Neuron (in vitro differentiated cells): Measurements from ENCODE around the gene TAGLN2.

ENCODE experiments used
- H2AFZ ChIP-seq: one replicate; pipeline ENCODE4 v1.6.1; 2013; ENCODE audit warnings: low read depth, mild to moderate bottlenecking, inconsistent platforms, low read length, moderate library complexity
- H3K27me3 ChIP-seq: one replicate; pipeline ENCODE4 v1.6.1; 2013; ENCODE audit warnings: low read length; ENCODE audit not compliant: insufficient read depth
- H3K36me3 ChIP-seq: one replicate; pipeline ENCODE4 v1.6.1; 2013; ENCODE audit warnings: low read length; ENCODE audit not compliant: insufficient read depth
- H3K4me1 ChIP-seq: one replicate; pipeline ENCODE4 v1.6.1; 2013; ENCODE audit warnings: low read length; ENCODE audit not compliant: insufficient read depth
- H3K4me3 ChIP-seq: 2 replicates; pipeline ENCODE4 v1.5.1; 2013; ENCODE audit warnings: mild to moderate bottlenecking, low read length, moderate library complexity
- H3K9me3 ChIP-seq: one replicate; pipeline ENCODE4 v1.6.1; 2013; ENCODE audit warnings: low read length

The TAGLN2 gene

DNA sequence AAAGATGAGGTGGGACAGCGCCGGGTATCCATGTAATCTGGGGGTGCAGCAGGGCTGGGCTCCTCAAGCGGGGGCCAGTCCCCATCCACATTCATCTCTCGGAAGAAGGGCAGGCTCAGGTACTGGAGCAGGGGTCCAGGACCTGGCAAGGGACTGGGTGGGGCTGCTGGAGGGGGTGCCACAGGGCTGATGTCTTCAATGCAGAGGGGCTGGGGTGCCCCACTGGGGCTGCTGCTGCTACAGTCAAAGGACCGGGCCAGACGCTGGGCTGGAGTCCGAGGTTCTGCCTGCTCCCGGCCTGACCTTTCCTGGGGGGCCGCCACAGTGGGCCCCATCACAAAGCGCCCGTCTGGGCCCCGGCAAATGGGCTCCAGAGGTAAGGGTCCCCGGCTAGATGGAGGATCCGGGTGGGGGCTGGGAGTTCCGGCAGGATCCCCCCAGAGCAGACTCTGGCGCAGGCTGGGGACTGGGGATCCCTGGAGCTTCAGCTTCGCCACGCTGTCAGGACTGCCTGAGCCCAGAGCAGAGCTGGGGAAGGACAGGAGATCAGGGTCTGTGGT lies 3.3 kb upstream of the TAGLN2 start:
- H3K4me3 ChIP-seq = no peak overlapping the region
- H2AFZ ChIP-seq = no peak overlapping the region
- no peaks in the 10 kb centered on the region for H3K27me3 ChIP-seq
- peaks cover 12% of the 10 kb centered on the region for H3K4me1 ChIP-seq
- no peaks in the 10 kb centered on the region for H3K9me3 ChIP-seq
- peaks cover 25% of the 10 kb centered on the region for H3K36me3 ChIP-seq

DNA sequence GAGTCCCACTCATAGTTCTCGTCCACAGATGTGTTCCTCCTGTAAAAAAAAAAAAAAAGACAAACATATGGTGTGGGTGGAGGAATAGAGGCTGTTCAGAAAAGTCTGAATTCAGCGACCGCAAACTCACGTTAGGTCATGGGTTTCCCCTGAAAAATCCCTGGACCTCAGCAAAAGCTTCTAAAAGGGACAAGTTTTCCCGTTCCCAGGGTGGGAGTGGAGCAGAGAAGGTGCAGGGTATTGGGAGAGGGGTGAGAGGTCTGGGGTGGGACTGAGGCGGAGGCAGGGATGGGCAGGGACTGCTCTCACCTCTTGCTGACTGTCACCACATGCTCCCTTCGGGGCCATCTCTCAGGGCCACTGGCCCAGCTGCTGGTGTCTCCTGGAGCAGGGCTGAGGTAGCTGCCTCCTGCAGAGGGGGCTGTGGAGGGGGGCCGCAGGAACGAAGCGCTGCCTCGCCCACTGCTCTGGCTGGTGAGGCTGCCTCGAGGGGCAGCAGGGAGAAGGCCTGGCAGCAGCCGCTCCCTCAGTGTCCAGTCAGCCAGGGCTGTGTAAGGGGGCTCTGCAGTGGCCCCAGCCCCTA lies 2.6 kb upstream of the TAGLN2 start:
- H3K4me1 ChIP-seq = peaks cover 17% of the 10 kb centered on the region
- H3K27me3 ChIP-seq = no peaks in the 10 kb centered on the region
- H3K36me3 ChIP-seq = peaks cover 23% of the 10 kb centered on the region
- no peak overlapping the region for H2AFZ ChIP-seq
- no peaks in the 10 kb centered on the region for H3K9me3 ChIP-seq
- no peak overlapping the region for H3K4me3 ChIP-seq

DNA sequence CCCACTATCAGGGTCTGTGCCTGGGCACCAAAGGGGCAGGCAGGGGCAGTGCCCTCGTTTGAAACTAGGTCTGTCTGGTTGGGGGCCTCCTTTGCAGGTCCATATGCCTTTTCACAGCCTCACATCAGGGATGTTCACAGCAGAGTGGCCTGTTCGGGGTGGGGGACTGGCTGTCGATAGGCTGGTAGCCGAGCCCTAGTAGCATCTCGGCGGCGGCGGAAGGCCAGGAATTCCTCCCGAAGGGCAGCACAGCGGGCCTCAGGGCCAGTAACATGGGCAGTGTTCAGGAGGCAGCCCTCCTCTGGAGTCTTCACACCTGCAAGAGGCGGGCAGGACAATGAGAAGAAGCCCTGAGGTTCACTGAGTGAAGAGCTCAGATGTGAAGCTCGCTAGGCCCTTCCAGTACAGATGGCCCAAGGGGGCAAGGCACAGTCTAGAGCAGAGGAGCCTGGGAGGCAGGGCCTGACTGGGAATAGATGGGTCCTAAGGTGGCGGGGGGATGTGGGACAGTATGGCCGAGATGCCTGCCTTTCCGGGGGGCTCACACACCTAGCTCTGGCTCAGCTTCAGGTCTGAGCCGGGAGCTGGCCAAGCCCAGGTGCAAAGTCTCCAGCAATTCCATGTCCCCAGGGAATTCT lies 2.0 kb upstream of the TAGLN2 start:
- peaks cover 22% of the 10 kb centered on the region for H3K36me3 ChIP-seq
- no peaks in the 10 kb centered on the region for H3K27me3 ChIP-seq
- peaks cover 19% of the 10 kb centered on the region for H3K4me1 ChIP-seq
- H3K4me3 ChIP-seq = no peak overlapping the region
- H2AFZ ChIP-seq = no peak overlapping the region
- no peaks in the 10 kb centered on the region for H3K9me3 ChIP-seq

DNA sequence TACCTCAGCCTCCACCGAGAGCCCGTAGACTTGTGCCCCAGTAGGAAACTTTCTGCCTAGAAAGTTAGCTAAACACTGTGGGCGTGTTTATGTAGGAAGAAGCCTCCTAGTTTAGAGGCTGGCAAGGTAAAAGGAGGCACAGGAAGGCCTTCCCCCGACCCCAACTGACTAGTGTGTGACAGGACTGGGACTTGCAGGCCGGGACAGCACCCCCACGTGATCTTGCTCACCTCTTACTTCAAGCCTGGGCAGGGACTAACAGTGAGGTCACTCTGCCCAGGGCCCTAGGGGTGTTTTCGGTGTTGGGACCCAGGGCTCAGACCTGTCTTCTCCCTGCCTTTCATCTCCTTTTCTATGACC lies 392 bp upstream of the TAGLN2 start:
- Histone ChIP-seq H3K4me1 (peaks cover 19% of the 10 kb centered on the region), H3K9me3 (no peaks in the 10 kb centered on the region), H3K36me3 (peaks cover 16% of the 10 kb centered on the region), H3K4me3 (peak overlapping the region; percentile 49), H2AFZ (peak overlapping the region; percentile 69), H3K27me3 (no peaks in the 10 kb centered on the region)

DNA sequence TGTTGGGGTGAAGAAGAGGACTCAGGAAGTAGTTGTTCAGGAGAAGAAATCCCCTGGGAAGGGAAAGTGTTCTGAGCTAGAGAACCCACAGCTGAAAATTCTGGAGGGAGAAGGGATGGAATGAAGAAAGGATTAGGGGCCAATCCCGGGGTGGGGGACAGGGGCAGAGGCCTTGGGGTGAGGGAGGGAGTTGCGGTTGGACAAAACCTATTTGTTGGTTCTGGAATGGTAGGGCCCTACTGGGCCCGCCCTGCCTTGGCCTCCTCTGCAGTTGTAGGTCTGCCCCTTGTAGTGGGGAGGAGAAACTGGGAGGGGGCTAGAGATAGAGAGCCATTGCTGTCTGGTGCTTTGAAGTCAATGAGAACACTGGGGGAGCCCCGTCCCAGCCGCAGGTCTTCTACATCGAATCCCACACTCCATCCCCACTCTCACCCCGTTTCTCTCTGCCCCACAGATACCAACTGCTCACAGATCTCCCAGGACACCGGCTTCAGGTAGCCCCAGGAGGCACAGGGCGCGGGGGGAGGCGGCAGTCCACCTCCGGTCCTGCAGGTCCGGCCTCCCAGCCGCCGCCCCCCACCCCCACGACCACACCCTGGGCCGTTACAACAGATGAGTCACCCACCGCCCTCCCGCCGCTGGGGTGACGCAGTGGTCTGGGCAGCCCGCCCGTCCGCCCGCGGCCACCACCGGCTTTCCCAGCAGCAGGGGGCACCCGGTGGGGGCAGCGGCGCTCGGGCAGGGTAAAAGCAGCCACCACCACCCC lies 1.1 kb downstream of the TAGLN2 start:
- Histone ChIP-seq H3K9me3 (no peaks in the 10 kb centered on the region), H2AFZ (no peak overlapping the region), H3K4me3 (no peak overlapping the region), H3K27me3 (no peaks in the 10 kb centered on the region), H3K36me3 (peaks cover 10% of the 10 kb centered on the region), H3K4me1 (peaks cover 19% of the 10 kb centered on the region)

DNA sequence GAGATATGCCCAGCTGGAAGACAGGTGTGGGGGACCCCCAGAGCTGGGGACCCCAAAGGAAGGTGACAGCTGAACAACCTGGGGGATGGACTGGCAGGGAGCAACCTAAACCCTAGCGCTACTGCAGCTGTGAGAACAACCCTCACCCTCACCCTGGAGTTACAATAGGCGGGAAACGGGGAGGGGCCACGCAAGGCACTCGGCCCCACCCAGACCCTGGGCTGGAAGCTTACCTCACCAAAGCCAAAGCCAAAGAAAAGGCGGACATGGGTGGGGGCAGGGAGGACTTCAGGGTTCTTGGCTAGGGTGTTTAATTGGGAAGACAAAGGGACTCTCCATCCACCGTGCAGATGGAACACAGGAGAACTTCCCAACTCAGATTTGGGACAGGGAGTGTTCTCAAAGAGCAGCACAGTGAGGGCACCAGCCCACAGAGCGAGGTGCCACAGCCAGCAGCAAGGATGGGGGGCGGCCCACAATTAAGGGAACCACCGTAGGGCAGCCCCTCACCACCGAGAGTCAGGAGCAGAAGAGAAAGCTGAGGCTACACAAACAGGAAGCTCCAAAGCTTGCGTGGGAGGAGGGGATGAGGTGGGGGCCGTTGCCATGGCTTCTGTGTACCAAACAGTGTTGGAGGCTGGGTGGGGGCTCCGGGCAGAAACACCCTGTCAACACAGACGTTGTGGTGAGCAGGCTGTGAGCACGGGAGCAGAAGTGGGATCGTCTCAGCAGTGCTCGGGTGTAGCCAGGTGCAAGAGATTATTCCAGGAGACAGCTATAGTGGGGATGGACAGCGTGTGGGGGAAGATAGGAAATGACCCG lies 1.9 kb downstream of the TAGLN2 start:
- Histone ChIP-seq H2AFZ (no peak overlapping the region), H3K27me3 (no peaks in the 10 kb centered on the region), H3K36me3 (peaks cover 5% of the 10 kb centered on the region), H3K9me3 (no peaks in the 10 kb centered on the region), H3K4me1 (peaks cover 19% of the 10 kb centered on the region), H3K4me3 (no peak overlapping the region)

DNA sequence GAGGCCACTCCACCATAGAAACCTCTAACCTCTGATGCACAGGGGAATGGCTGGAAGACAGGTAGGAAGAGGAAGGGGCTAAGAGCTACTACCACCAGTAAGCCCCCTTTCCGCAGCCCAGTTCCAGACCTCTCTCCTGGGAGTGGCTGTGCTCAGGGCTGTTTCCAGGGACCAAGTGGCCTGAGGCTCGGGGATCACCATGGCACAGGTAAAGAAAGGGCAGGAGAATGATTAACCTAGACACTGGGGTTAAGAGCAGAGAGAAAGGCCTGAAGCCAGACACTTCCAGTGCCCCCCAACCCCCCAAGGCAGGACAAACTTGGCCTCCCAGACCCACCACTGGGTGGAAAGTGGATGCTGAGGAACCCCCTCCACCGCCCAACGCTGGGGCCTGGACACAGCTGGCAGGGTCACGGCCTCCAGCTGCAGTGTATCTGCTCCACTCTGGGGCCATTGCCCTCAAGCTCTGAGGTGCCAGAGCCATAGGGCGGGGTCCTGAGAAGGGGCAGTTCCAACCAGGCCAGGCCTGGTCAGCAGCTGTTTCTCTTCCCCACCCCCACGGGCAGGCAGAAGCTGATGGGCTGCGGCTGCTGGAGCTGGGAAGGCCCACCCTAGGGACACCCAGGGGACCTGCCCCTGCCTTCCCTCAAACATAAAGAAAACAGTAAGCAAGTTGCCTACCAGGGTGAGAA lies 2.6 kb downstream of the TAGLN2 start:
- H3K4me1 ChIP-seq = peaks cover 19% of the 10 kb centered on the region
- H3K9me3 ChIP-seq = no peaks in the 10 kb centered on the region
- no peaks in the 10 kb centered on the region for H3K27me3 ChIP-seq
- H3K36me3 ChIP-seq = peaks cover 5% of the 10 kb centered on the region
- no peak overlapping the region for H3K4me3 ChIP-seq
- no peak overlapping the region for H2AFZ ChIP-seq

DNA sequence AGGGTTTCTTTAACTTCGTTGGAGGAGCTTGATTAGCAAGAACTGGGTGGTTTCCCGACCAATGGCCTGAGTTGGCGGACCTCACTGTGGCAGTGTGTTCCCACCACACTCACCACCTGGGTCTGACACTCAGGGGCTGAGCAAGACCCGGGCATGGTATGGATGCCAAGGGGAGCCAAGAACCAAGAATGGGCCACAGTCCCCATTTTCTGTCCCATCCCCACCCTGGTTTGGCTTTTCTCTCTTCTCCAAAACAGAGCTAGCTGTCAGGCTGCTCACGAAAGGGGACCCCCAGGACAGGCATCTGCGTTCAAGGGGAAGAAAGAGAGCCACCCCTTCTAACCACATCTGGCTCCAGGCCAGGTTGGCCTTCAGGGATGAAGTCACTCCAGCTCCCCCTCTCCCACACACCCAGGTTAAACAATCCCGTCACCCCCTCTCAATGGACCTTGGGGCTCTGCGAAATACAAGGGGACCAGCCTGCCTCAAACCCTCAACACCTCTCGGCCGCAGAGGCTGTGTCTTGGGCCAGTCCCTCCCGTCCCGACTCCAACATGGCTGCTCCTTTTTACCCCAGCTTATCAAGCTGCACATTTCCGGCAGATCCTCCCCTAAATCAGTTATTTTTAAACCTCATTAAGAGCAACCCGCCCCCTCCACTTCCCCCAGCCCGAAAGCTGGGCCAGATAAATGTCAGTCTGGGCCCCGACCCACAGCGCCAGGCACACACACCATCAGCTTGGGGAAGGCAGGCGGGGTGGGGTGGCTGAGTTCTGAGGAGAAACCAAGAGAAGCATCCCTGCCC lies 3.4 kb downstream of the TAGLN2 start:
- no peak overlapping the region for H3K4me3 ChIP-seq
- no peaks in the 10 kb centered on the region for H3K9me3 ChIP-seq
- H3K4me1 ChIP-seq = peaks cover 19% of the 10 kb centered on the region

DNA sequence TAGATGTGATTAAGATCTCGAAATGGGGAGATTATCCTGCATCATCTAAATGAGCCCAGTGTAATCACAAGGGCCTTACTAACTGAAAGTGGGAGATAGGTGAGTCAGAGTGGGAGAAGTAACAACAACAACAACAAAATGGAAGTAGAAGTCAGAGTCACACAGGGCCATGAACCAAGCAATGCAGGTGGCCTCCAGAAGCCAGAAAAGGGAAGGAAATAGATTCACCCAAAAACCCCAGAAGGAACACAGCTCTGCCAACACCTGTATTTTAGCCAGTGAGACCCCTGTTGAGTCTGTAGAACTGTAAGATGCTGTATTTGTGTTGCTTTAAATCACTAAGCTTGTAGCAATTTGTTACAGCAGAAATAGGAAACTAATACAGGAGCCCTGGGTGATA lies 4.1 kb downstream of the TAGLN2 start:
- Histone ChIP-seq H2AFZ (no peak overlapping the region), H3K27me3 (no peaks in the 10 kb centered on the region), H3K4me1 (peaks cover 24% of the 10 kb centered on the region), H3K9me3 (no peaks in the 10 kb centered on the region), H3K36me3 (no peaks in the 10 kb centered on the region), H3K4me3 (no peak overlapping the region)

More for the DNA sequence above, 3.4 kb downstream of the TAGLN2 start:
- Histone ChIP-seq H3K27me3 (no peaks in the 10 kb centered on the region), H3K36me3 (no peaks in the 10 kb centered on the region), H2AFZ (no peak overlapping the region)

DNA sequence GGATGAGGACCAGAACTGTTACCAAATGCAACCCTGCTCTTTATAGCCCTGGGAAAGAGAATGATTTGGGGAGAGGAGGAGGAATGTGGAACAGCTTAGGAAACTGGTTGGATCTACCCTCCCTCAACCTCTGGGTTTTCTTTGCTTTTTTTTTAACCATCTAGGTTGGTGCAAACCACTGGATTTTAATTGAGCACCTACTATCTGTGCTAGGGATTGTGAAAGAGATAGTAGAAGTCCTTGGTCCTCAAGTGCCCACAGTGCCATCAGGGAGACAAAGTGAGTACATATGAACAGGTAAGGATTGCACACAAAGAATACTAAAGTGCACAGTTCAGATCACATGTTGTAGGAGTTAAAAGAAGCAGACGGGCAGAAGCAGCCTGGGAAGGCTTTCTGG lies 4.7 kb downstream of the TAGLN2 start:
- Histone ChIP-seq H2AFZ (no peak overlapping the region), H3K27me3 (no peaks in the 10 kb centered on the region), H3K9me3 (no peaks in the 10 kb centered on the region), H3K4me3 (no peak overlapping the region), H3K4me1 (peaks cover 20% of the 10 kb centered on the region), H3K36me3 (no peaks in the 10 kb centered on the region)

DNA sequence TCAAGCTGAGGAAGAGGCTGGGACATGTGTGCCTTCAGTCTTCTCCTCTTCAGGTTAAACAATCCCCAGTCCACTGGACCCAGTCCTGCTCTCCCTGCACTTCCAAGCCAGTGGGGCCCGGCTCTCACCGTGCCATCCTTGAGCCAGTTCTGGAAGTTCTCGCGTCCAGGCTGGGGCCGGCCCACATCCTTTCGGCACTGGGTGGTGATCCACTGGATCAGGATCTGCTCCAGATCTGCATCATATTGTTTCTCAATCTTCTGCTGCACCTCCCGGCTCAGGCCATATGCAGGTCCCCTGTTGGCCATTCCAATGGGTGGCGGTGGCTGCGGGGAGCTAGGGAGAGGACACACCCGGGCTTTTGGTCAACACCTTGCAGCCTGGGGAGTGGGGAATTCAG lies 5.1 kb downstream of the TAGLN2 start:
- Histone ChIP-seq H3K9me3 (no peaks in the 10 kb centered on the region), H3K4me1 (peaks cover 18% of the 10 kb centered on the region), H3K36me3 (no peaks in the 10 kb centered on the region), H3K4me3 (no peak overlapping the region), H2AFZ (no peak overlapping the region), H3K27me3 (no peaks in the 10 kb centered on the region)
